Measurements from ENCODE around the gene MAG.

The MAG gene

DNA sequence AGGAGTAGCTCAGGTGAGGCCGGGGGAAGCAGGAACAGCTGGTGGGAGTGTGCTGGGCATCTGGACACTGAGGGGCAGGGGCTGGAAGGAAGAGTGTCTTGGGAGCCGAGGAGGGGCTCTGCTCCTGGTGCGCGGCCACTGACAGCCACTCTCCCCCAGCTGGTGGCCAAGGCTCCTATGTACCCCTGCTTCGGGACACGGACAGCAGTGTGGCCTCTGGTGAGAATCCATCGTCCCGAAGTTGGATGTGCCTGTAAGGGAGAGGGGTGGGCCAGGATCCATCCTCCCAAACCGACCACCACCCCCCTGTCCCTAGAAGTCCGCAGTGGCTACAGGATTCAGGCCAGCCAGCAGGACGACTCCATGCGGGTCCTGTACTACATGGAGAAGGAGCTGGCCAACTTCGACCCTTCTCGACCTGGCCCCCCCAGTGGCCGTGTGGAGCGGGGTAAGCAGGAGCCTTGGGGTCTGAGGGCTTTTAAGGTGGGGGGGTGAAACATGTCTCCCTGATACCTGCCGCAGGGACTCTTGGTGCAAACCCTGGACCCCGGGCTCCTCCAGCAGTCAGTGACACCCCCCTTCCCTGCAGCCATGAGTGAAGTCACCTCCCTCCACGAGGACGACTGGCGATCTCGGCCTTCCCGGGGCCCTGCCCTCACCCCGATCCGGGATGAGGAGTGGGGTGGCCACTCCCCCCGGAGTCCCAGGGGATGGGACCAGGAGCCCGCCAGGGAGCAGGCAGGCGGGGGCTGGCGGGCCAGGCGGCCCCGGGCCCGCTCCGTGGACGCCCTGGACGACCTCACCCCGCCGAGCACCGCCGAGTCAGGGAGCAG, 25.2 kb upstream of the MAG start:
- Histone ChIP-seq H3K4me1 (ENCODE audit: control insufficient read depth, insufficient read depth, low read length) (peaks cover 8% of the 10 kb centered on the region), H3K4me3 (ENCODE audit: low read depth, low read length) (peak overlapping the region; percentile 88), H3K27ac (ENCODE audit: low read depth, low read length) (peak overlapping the region; percentile 90; the same call in 1 of the 2 replicates), H3K9ac (ENCODE audit: low read length) (peak overlapping the region; percentile 87), H3K9me3 (ENCODE audit: control insufficient read depth, insufficient read depth, low read depth, low read length) (no peaks in the 10 kb centered on the region), H3K27me3 (ENCODE audit: control insufficient read depth, insufficient read depth, low read length) (no peaks in the 10 kb centered on the region), H3K36me3 (ENCODE audit: control insufficient read depth, insufficient read depth, low read length) (peaks cover 65% of the 10 kb centered on the region)

DNA sequence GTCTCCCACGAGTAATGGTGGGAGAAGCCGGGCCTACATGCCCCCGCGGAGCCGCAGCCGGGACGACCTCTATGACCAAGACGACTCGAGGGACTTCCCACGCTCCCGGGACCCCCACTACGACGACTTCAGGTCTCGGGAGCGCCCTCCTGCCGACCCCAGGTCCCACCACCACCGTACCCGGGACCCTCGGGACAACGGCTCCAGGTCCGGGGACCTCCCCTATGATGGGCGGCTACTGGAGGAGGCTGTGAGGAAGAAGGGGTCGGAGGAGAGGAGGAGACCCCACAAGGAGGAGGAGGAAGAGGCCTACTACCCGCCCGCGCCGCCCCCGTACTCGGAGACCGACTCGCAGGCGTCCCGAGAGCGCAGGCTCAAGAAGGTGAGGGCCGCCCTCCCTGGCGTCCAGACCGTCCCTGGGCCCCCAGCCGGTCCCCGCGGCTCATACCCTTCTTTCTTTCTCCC, 24.6 kb upstream of the MAG start:
- Histone ChIP-seq H3K4me1 (ENCODE audit: control insufficient read depth, insufficient read depth, low read length) (peaks cover 8% of the 10 kb centered on the region; the same call in 1 of the 2 replicates), H3K4me3 (ENCODE audit: low read depth, low read length) (peak overlapping the region; percentile 88), H3K9me3 (ENCODE audit: control insufficient read depth, insufficient read depth, low read depth, low read length) (no peaks in the 10 kb centered on the region), H3K36me3 (ENCODE audit: control insufficient read depth, insufficient read depth, low read length) (peaks cover 65% of the 10 kb centered on the region), H3K9ac (ENCODE audit: low read length) (peak overlapping the region; percentile 87), H3K27ac (ENCODE audit: low read depth, low read length) (peak overlapping the region; percentile 90), H3K27me3 (ENCODE audit: control insufficient read depth, insufficient read depth, low read length) (no peaks in the 10 kb centered on the region)

DNA sequence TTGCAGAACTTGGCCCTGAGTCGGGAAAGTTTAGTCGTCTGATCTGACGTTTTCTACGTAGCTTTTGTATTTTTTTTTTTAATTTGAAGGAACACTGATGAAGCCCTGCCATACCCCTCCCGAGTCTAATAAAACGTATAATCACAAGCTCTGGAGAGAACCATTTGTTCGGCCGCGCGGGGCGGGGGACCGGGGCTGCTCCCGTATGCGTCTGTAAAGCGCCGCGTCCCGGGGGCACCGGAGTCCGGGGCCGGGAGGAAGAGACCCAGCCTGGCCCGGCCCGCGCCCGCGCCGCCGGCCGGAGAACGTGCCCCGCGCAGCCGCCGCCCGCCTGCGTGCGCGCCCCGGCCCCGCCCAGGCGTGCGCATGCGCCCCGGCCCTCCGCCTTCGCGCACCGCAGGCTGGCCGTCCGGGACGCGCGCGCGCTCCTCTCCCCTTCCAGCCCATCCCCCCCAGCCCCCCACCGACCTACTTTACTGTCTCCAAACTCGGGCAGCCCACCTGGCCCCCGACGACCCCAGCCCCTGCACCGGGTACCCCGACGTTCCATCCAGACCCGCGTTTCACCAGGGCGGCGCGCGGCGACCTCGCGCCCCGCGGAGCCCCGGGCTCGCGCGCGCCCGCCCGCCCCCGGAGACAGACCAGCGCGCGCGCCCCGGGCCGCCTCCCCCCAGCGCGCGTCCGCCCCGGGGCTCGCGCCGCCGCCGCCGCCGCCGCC, 24.0 kb upstream of the MAG start:
- Histone ChIP-seq H3K4me1 (ENCODE audit: control insufficient read depth, insufficient read depth, low read length) (peaks cover 8% of the 10 kb centered on the region; the same call in 1 of the 2 replicates), H3K9me3 (ENCODE audit: control insufficient read depth, insufficient read depth, low read depth, low read length) (no peaks in the 10 kb centered on the region), H3K27ac (ENCODE audit: low read depth, low read length) (peak overlapping the region; percentile 90), H3K27me3 (ENCODE audit: control insufficient read depth, insufficient read depth, low read length) (no peaks in the 10 kb centered on the region), H3K9ac (ENCODE audit: low read length) (peak overlapping the region; percentile 87), H3K36me3 (ENCODE audit: control insufficient read depth, insufficient read depth, low read length) (peaks cover 62% of the 10 kb centered on the region), H3K4me3 (ENCODE audit: low read depth, low read length) (peak overlapping the region; percentile 88)

DNA sequence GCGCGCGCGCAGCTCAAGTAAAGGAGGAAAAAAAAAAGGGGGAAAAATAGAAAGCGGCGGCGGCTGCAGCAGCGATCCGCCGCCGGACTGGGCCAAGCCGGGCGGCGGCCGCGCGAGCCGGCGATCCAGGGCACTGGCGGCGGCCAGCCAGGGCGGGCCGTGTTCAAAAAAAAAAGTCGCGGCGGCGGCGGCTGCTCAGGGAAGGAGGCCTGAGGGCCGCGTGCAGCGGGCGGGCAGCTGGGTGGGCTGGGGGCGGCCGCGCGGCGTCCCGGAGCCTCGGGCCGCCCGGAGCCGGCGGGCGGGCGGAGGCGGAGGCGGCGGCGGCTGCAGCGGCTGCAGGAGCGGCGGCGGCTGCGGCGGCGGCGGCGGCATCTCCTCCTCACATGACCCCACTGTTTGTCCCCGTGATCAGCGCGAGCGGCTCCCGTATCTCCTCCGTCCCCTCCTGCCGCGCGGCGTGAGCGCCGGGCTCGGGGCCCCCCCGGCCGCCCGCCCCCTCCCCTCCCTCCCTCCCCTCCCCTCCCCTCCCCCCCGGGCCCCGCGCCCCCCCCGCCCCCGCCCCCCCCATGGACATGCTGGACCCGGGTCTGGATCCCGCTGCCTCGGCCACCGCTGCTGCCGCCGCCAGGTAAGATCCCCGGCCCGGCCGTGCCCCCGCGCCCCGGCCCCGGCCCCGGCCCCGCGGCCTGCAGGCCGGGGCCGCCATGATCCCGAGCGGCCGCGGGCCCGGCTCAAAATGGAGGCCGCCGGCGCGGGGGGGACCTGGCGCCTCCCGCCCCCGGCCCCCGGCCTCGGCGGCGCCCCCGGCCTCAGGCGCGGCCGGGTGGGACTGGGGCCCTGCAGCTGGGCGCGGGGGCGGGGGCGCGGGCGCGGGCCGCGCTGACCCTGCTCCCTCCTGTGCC, 23.2 kb upstream of the MAG start, which contains the start of gene USF2:
USF2 (plus strand) TSS at position 427 of the 902 bp plus-strand sequence; CDS start at position 567, 140 bp downstream.
- H3K36me3 ChIP-seq (ENCODE audit: control insufficient read depth, insufficient read depth, low read length): peaks cover 63% of the 10 kb centered on the region
- peak within 1 kb of the TSS; percentile 88 for H3K4me3 ChIP-seq (ENCODE audit: low read depth, low read length)
- peak within 1 kb of the TSS; percentile 90 for H3K27ac ChIP-seq (ENCODE audit: low read depth, low read length)
- H3K4me1 ChIP-seq (ENCODE audit: control insufficient read depth, insufficient read depth, low read length): peaks cover 8% of the 10 kb centered on the region; the same call in 1 of the 2 replicates
- no peaks in the 10 kb centered on the region for H3K9me3 ChIP-seq (ENCODE audit: control insufficient read depth, insufficient read depth, low read depth, low read length)
- H3K27me3 ChIP-seq (ENCODE audit: control insufficient read depth, insufficient read depth, low read length): no peaks in the 10 kb centered on the region
- peak within 1 kb of the TSS; percentile 93 for H3K9ac ChIP-seq (ENCODE audit: low read length)

DNA sequence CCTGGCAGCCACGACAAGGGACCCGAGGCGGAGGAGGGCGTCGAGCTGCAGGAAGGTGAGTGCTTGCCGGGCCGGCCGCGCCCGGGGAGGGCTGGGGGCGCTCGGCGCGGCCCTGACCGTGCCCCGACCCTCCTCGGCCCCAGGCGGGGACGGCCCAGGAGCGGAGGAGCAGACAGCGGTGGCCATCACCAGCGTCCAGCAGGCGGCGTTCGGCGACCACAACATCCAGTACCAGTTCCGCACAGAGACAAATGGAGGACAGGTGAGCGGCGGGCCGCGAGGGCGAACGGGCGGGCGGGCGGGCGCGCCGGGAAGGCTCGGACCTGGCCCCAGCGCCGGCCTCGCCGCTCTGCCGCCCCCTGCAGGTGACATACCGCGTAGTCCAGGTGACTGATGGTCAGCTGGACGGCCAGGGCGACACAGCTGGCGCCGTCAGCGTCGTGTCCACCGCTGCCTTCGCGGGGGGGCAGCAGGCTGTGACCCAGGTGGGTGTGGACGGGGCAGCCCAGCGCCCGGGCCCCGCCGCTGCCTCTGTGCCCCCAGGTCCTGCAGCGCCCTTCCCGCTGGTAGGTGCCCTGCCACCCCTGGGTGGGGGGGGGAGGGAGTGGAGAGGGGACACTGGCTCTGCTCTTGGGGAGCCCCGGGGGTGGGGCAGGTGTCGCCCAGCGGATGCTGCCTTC, 22.4 kb upstream of the MAG start:
- Histone ChIP-seq H3K4me3 (ENCODE audit: low read depth, low read length) (peak overlapping the region; percentile 85), H3K9ac (ENCODE audit: low read length) (peak overlapping the region; percentile 93), H3K27me3 (ENCODE audit: control insufficient read depth, insufficient read depth, low read length) (no peaks in the 10 kb centered on the region), H3K27ac (ENCODE audit: low read depth, low read length) (peak overlapping the region; percentile 77; the same call in 1 of the 2 replicates), H3K4me1 (ENCODE audit: control insufficient read depth, insufficient read depth, low read length) (peaks cover 8% of the 10 kb centered on the region; the same call in 1 of the 2 replicates), H3K9me3 (ENCODE audit: control insufficient read depth, insufficient read depth, low read depth, low read length) (no peaks in the 10 kb centered on the region), H3K36me3 (ENCODE audit: control insufficient read depth, insufficient read depth, low read length) (peaks cover 64% of the 10 kb centered on the region)

DNA sequence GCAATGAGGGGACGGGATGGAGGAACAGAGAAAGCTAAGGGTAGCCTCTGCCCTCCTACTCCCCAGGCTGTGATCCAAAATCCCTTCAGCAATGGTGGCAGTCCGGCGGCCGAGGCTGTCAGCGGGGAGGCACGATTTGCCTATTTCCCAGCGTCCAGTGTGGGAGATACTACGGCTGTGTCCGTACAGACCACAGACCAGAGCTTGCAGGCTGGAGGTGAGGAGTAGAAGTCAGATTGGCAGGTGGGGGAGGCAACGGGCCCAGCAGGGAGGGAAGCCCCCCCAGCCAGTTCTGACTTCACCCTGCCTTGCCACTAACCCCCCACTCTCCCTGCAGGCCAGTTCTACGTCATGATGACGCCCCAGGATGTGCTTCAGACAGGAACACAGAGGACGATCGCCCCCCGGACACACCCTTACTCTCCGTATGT, 21.6 kb upstream of the MAG start:
- Histone ChIP-seq H3K36me3 (ENCODE audit: control insufficient read depth, insufficient read depth, low read length) (peaks cover 61% of the 10 kb centered on the region), H3K27me3 (ENCODE audit: control insufficient read depth, insufficient read depth, low read length) (no peaks in the 10 kb centered on the region)

DNA sequence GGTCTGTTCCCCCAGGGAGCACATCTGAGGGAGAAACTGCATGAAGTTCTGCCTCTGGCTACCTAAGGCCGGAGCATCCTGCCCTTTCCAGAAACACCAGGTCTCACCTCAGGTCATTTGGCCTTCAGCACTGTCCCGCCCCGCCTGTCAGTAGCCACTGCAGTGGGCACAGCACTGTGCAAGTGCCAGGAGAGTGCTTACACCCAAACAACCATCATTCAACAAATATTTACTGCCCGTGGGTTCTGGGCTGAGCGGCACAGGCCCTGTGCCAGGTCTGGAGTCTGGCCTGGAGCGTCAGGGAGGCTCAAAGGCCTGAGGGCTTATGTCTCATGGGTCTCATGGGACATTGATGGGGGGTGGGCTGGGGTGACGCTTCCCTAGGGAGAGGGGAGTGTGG, 20.4 kb upstream of the MAG start:
- Histone ChIP-seq H3K9ac (ENCODE audit: low read length) (no peak overlapping the region), H3K4me1 (ENCODE audit: control insufficient read depth, insufficient read depth, low read length) (peaks cover 6% of the 10 kb centered on the region; the same call in 1 of the 2 replicates), H3K4me3 (ENCODE audit: low read depth, low read length) (no peak overlapping the region), H3K36me3 (ENCODE audit: control insufficient read depth, insufficient read depth, low read length) (peaks cover 60% of the 10 kb centered on the region), H3K27ac (ENCODE audit: low read depth, low read length) (no peak overlapping the region), H3K9me3 (ENCODE audit: control insufficient read depth, insufficient read depth, low read depth, low read length) (no peaks in the 10 kb centered on the region), H3K27me3 (ENCODE audit: control insufficient read depth, insufficient read depth, low read length) (no peaks in the 10 kb centered on the region)

More for the DNA sequence above, 21.6 kb upstream of the MAG start:
- Histone ChIP-seq H3K4me1 (ENCODE audit: control insufficient read depth, insufficient read depth, low read length) (peaks cover 8% of the 10 kb centered on the region; the same call in 1 of the 2 replicates), H3K9me3 (ENCODE audit: control insufficient read depth, insufficient read depth, low read depth, low read length) (no peaks in the 10 kb centered on the region), H3K27ac (ENCODE audit: low read depth, low read length) (no peak overlapping the region), H3K9ac (ENCODE audit: low read length) (no peak overlapping the region), H3K4me3 (ENCODE audit: low read depth, low read length) (peak overlapping the region; percentile 85)

DNA sequence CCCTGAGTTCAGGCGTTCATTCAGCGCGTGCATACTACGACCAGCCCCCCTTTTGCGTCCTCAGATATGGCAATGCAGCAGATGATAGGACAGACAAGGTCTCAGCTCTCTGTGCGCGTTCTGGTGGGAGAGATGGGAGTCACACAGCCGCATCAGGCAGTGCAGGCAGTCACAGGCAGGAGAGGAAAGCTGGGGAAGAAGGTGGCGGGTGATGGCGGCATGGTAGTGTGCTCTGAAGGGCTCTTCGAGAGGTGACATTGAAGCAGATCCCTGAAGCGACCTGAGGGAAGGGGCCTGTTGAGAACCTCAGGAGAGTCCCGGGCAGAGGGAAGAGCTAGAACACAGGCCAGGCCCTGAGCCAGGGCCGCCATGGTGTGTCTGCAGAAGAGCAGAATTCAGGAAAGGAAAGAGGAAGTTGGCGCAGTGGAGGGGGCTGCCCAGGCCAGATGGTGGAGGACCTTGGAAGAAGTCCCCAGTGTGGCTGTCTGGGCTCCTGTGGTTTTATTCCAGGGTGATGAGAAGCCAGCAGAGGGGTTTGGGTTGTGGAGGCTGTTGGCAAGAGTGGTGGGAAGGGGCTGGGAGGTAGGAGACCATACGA, 19.7 kb upstream of the MAG start:
- H3K9ac ChIP-seq (ENCODE audit: low read length): no peak overlapping the region
- H3K4me3 ChIP-seq (ENCODE audit: low read depth, low read length): no peak overlapping the region
- no peak overlapping the region for H3K27ac ChIP-seq (ENCODE audit: low read depth, low read length)
- no peaks in the 10 kb centered on the region for H3K9me3 ChIP-seq (ENCODE audit: control insufficient read depth, insufficient read depth, low read depth, low read length)
- H3K4me1 ChIP-seq (ENCODE audit: control insufficient read depth, insufficient read depth, low read length): 0 out of 2 replicates have a peak, but pooled peaks cover 1% of the 10 kb centered on the region
- H3K27me3 ChIP-seq (ENCODE audit: control insufficient read depth, insufficient read depth, low read length): no peaks in the 10 kb centered on the region
- H3K36me3 ChIP-seq (ENCODE audit: control insufficient read depth, insufficient read depth, low read length): peaks cover 65% of the 10 kb centered on the region

DNA sequence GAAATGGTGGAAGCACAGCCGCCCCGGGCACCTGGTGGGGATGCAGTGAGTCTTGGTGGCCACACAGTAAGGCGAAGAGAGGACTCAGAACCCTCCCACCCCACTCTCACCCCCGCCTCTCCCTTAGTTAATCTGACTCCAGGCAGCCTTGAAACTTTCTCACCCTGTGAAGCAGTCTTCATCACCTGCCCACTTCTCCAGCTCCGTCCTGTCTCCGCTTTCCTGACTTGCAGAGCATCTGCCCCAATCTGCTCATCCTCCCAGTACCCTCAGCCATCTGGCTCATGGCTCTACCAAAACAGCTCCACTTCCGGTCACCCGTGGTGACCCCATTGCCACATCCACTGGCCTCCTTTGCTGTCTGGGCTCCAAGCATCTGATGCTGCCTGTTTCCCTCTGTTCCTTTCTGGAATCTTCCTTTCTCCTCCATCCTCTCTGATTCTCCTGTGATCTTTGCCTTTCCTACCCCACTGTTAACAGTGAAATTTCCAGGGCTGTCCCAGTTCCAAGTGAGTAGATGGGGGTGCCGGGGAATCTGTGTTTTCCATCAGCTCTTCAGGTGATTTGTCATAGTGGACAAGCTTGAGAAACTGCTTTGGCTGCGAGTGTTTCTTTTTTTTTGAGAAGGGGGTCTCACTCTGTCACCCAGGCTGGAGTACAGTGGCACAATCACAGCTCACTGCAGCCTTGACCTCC, 18.9 kb upstream of the MAG start:
- Histone ChIP-seq H3K27me3 (ENCODE audit: control insufficient read depth, insufficient read depth, low read length) (no peaks in the 10 kb centered on the region), H3K36me3 (ENCODE audit: control insufficient read depth, insufficient read depth, low read length) (peaks cover 73% of the 10 kb centered on the region), H3K4me1 (ENCODE audit: control insufficient read depth, insufficient read depth, low read length) (no peaks in the 10 kb centered on the region), H3K4me3 (ENCODE audit: low read depth, low read length) (no peak overlapping the region), H3K9ac (ENCODE audit: low read length) (no peak overlapping the region), H3K9me3 (ENCODE audit: control insufficient read depth, insufficient read depth, low read depth, low read length) (no peaks in the 10 kb centered on the region), H3K27ac (ENCODE audit: low read depth, low read length) (no peak overlapping the region)

All from HUES6 (cell line).